ENCODE data around the gene HIP1R.
A peak's percentile ranks its signal among the peaks of the same experiment; 100 is the strongest.
"Not testable (repeated sequence)": the region's sequence is repeated elsewhere in the genome, so short reads cannot be mapped to it uniquely, and the experiment has no call there.

The HIP1R gene

DNA sequence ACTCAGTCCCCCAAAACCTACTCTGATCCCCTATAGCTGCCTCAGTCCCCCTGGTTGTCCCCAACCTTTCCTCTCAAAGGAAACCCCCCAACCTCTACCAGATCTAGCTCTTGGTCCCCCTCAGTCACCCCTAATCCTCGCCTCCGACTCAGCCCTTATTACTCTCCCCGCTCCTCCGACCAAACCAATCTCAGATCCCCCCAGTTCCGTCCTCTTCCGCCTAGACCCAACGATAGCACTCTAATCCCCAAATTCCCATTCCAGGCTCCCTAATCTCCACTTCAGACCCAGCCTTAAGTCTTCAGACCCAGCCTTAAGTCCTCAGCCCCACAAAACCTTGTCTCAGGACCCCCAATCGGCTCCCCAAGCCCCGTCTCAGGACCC, 60.1 kb downstream of the HIP1R start:
- TF ChIP-seq, protein P1, sequence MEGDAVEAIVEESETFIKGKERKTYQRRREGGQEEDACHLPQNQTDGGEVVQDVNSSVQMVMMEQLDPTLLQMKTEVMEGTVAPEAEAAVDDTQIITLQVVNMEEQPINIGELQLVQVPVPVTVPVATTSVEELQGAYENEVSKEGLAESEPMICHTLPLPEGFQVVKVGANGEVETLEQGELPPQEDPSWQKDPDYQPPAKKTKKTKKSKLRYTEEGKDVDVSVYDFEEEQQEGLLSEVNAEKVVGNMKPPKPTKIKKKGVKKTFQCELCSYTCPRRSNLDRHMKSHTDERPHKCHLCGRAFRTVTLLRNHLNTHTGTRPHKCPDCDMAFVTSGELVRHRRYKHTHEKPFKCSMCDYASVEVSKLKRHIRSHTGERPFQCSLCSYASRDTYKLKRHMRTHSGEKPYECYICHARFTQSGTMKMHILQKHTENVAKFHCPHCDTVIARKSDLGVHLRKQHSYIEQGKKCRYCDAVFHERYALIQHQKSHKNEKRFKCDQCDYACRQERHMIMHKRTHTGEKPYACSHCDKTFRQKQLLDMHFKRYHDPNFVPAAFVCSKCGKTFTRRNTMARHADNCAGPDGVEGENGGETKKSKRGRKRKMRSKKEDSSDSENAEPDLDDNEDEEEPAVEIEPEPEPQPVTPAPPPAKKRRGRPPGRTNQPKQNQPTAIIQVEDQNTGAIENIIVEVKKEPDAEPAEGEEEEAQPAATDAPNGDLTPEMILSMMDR (IDR thresholded peaks at IDR 0.05; ENCODE audit: borderline replicate concordance, insufficient read depth, low read depth, low read length), result no peak
- H3K4me3 ChIP-seq (ENCODE audit: low read depth, low read length), result peak overlapping the region; percentile 56

DNA sequence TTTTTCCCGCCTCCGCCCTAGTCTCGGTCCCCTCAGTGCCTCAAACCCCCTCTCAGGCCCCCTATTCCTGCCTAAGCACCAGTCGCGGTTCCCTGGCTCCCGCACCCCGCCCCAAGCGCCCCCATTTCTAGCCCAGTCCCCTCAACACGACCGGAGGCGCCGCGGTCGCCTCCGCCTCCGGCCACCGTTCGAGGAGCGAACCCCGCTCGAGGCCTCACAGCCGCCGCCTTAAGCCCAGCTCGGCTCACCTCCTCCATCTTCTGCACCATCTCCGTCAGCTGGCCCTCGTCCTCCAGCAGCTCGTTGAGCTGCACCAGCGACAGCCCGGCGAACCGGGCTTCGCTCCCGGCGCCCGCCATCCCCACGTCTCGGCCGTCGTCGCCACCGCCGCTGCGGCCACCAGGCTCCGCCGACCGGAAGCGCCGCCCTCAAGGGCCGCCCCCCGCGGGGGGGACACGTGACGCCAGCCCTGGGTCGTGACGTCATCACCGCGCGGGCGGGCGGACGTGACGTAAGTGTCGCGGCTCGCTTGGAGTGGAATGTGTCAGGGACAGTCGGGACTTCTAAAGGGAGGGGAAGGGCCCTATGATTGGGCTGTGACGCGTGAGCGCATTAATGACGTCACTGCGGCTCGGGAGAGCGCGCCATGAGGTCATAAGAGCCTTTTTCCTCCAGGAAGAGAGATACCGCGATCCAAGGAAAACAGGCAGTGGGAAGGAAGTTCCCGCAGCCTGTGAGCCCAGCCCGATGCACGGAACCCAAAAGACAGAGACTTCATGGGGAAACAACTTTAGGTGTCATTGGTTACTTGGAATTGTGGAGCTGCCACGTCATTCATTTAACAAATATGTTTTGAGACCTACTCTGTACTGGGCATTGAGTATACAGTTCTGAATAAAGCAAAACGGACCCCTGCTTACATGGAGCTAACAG, 60.7 kb downstream of the HIP1R start, which contains the start of gene VPS37B:
Gene VPS37B, minus strand, starts transcription at position 421 of the 933 bp plus-strand sequence. Its CDS starts 62 bp downstream, at position 359.
- peak within 1 kb of the TSS; percentile 56 for H3K4me3 ChIP-seq (ENCODE audit: low read depth, low read length)
- TF ChIP-seq, protein P1 (IDR thresholded peaks at IDR 0.05; ENCODE audit: borderline replicate concordance, insufficient read depth, low read depth, low read length), result no peak

DNA sequence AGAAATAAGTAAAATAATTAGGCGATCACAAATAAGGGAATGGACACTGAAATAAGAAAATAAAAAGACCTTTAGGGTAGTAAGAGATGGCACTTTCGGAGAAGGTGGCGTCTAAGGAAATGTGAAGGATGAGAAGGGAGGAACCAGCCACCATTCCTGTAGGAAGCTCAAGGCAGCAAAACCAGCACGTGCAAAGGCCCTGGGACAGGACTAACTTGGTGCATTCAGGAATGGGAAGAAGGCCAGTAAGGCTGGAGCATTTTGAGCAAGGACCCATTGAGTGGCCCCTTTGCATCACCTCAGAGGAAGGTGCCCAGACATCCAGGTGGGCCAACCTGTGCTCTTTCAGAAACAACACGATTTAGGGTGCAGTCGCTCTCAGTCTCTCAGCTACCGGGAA, 61.4 kb downstream of the HIP1R start:
- H3K4me3 ChIP-seq (ENCODE audit: low read depth, low read length), result no peak overlapping the region
- TF ChIP-seq, protein P1 (IDR thresholded peaks at IDR 0.05; ENCODE audit: borderline replicate concordance, insufficient read depth, low read depth, low read length), result no peak

DNA sequence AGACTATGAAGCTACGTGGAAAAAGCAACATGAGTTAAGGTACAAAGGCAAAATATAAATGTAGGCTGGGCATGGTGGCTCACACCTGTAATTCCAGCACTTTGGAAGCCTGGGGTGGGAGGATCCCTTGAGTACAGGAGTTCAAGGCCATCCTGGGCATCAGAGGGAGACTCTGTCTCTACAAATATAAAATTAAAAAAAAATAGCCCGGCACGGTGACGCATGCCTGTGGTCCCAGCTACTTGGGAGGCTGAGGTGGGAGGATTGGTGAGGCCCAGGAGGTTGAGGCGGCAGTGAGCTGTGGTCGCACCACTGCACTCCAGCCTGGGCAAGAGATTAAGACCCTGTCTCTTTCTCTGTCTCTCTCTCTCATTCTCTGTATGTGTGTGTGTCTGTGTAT, 64.6 kb downstream of the HIP1R start:
- TF ChIP-seq, protein P1 (IDR thresholded peaks at IDR 0.05; ENCODE audit: borderline replicate concordance, insufficient read depth, low read depth, low read length), result no peak
- no peak overlapping the region for H3K4me3 ChIP-seq (ENCODE audit: low read depth, low read length)

DNA sequence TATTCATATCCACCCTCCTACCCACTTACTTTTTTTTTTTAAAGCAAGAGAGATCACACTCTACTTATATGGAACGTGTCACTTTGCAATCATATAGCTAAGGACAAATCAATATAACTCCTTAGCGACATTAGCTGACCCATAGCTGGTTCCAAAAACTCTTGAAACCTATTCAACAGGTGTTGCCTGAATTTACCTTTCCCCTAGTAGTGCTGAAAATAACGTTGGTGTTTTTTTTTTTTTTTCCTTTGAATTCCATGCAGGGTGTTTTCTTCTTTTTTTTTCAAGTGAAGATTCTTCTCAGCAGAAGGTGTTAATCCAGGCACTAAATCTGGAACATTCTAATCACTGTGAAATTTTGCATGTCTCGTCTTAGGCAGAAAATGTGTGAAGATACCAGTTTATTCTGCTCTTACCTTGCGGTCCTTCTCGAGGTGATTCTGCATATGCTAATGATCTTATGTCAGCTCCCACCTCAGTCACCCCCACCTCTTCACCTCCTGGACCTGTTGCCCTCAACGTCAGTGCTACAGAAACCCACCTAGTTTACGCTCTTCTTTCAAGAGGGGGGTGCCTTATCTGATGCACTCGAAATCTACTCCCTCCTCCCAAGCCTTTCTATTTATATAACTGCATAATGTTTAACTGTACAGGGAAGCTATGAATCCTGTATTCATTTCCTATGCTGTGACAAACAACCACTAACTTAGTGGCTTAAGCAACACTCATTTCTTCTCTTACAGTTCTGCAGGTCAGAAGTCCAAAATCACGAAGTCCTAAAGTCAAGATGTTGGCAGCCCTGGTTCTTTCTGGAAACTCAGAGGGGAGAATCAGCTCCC, 67.8 kb downstream of the HIP1R start:
- TF ChIP-seq, protein P1 (IDR thresholded peaks at IDR 0.05; ENCODE audit: borderline replicate concordance, insufficient read depth, low read depth, low read length), result no peak
- H3K4me3 ChIP-seq (ENCODE audit: low read depth, low read length), result no peak overlapping the region

DNA sequence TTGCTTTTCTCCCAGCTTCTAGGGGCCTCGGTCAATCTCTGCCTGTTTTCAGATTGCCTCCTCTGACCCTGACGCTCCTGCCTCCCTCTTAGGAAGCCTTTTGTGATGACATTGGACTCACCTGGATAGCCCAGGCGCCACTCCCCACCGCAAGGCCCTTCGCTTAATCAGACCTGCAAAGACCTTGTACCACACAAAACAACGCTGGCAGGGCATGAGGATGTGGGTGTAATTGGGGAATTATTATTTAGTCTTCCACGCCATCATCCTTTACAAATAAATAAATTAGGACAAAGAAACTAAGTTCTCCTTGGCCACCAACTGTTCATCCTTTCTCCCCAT, 68.4 kb downstream of the HIP1R start:
- TF ChIP-seq, protein P1 (IDR thresholded peaks at IDR 0.05; ENCODE audit: borderline replicate concordance, insufficient read depth, low read depth, low read length), result no peak
- no peak overlapping the region for H3K4me3 ChIP-seq (ENCODE audit: low read depth, low read length)

DNA sequence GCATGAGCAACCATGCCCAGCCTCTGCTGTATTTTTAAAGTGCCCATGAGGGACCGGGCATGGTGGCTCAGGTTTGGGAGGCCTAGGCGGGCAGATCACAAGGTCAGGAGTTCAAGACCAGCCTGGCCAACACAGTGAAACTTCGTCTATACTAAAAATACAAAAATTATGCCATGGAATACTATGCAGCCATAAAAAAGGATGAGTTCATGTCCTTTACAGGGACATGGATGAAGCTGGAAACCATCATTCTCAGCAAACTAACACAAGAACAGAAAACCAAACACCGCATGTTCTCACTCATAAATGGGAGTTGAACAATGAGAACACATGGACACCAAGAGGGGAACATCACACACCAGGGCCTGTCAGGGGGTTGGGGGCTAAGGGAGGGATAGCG, 70.0 kb downstream of the HIP1R start:
- not testable (repeated sequence) for H3K4me3 ChIP-seq (ENCODE audit: low read depth, low read length)

Measured in GM12875 (cell line).